HG02885 (cell line): ENCODE results near the gene KCNT1.

Source experiments
- ATAC-seq: cut with Tn5 transposase; IDR thresholded peaks from one replicate; pipeline ENCODE4 v1.9.1; 2021; ENCODE audit warnings: mild to moderate bottlenecking; ENCODE audit not compliant: unreplicated experiment, poor library complexity

Gene KCNT1

GRCh38 chr9:135813671-135814290, 111.8 kb downstream of the KCNT1 start:
- no peak for ATAC-seq

GRCh38 chr9:135814421-135815095, 112.6 kb downstream of the KCNT1 start:
- ATAC-seq, result no peak

GRCh38 chr9:135815413-135815812, 113.4 kb downstream of the KCNT1 start:
- ATAC-seq, result no peak

GRCh38 chr9:135815830-135816650, 114.1 kb downstream of the KCNT1 start:
- ATAC-seq, result no peak

- no peak for ATAC-seq
Measured at GRCh38 chr9:135816651-135816970, 114.6 kb downstream of the KCNT1 start.

GRCh38 chr9:135817951-135818717, 116.1 kb downstream of the KCNT1 start:
- ATAC-seq, result no peak

DNA sequence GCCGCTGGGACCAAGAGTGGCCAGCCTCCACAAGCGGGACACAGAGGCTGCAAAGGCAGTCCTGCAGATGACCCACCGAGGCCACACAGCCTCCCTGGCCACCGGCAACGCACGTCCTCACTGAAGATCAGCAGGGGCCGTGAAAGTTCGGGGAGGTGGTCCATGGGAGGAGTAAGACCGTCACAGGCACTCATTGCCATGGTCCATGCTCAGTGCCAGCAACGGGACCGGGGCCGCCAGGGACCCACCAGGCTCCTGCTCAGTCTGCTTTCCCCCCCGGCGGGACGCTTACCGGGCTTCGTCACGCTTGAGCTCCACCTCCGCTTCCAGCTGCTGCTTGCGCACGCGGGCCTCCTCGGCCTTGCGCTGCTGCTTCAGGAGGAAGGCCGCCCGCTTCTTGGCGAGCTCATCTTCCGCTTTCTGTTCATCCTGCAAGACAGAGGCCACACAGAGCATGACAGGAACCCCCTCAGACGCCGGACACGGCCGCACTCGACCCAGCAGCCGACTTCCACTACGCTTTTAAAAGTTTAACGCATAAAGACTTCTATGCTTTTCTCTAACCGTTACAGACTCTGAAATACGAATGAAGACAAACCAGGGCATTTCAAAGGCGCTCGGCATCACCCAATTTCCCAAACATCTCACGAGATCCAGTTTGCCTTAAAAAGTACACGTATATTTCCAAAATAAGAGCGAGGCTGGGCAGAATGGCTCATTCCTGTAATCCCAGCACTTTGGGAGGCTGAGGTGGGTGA, 116.9 kb downstream of the KCNT1 start:
- ATAC-seq, result no peak

- ATAC-seq, result no peak
Measured at GRCh38 chr9:135819905-135820304, 117.9 kb downstream of the KCNT1 start.

DNA sequence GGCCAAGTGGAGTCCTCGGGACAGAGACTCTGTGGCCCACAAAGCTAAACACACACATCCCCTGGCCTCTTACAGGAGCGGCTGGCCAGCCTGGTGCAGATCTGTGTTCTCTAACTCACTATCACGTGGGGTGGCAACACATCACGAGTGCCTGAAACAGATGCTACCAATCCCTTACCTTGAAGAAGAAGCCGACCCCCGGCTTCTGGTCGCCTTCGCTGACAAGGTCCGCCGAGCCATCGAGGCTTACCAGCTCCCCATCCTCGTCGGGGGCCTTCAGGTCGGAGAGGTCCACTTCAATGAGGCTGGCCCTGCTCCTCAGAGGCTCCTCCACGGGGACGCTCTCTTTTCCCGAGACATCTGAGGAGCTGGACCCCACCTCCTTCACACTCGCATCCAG, 118.7 kb downstream of the KCNT1 start:
- ATAC-seq, result no peak

DNA sequence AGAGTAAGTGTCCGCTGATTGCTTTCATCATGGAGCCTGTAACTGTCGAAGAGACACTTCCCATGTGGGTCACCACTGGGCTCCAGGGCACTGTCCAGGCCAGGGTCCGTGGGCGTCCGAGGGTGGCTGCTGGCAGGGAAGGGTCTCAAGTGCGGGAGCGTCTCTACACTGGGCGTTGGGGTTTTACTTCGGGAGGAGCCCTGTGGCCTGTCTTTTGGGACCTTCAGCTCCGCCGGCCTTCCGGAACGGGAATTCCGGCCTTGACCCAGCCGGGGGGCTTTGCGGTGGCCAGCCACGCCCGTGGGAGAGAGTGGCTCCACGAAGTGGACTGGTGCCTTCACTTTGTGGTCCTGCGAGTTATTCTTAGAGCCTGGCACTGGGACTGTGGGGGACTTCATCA, 119.1 kb downstream of the KCNT1 start:
- ATAC-seq, result no peak

- ATAC-seq, result no peak
Measured at GRCh38 chr9:135821733-135822373, 119.9 kb downstream of the KCNT1 start.

- no peak for ATAC-seq
Measured at GRCh38 chr9:135822374-135822755, 120.4 kb downstream of the KCNT1 start.

- no peak for ATAC-seq
Measured at GRCh38 chr9:135823036-135823435, 121.1 kb downstream of the KCNT1 start.

GRCh38 chr9:135825435-135826187, 123.6 kb downstream of the KCNT1 start:
- no peak for ATAC-seq

DNA sequence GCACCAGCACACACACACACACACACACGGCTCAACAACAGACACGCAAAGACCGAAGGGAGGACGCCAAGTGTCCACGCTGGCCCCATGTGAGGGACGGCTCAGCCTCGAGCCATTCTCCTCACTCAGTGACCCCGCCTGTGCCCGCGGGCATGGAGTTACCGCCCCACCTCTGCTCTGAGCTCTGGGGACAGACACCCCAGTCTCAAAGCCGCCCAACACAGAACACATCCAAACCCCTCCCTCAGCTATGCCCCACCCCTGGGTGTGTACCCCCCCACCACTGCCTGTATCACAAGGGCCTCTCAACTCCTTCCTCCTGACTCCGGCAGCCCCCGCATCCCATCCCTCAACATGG, 124.2 kb downstream of the KCNT1 start:
- ATAC-seq, result no peak

DNA sequence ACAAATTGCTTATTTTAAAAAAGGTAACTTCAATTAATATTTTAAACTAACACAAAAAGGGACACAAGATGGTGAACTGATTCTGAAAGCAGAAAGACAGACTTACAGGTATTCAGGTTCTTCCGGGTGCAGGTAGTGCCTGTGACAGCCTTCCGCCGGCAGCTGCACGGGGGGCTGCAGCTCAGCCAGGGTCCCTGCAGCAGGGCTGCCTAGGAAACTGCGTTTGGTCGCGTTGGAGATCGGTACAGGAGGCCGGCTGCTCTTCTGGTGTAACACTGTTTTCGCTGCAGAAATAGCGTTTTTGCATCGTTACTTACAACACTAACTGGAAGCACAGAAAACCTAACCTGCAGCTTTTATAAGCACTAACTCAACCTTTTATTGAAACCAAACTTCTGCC, 125.3 kb downstream of the KCNT1 start:
- ATAC-seq, result no peak

- ATAC-seq, result no peak
Measured at GRCh38 chr9:135827866-135828580, 126.0 kb downstream of the KCNT1 start.

GRCh38 chr9:135828656-135829055, 126.7 kb downstream of the KCNT1 start:
- ATAC-seq, result no peak
